Kidney (tissue), 14 donors: Measurements from ENCODE around the gene MAEA. TPM values are rescaled to one million over a fixed set of nuclear protein-coding genes. Genes with fewer than 3 reads are reported as not detected.
"Not testable (repeated sequence)": the region's sequence is repeated elsewhere in the genome, so short reads cannot be mapped to it uniquely, and the experiment has no call there.

Experiments
- DNase-seq, 5 donors: peaks; one replicate each; pipeline ENCODE4 v3.0.0-alpha.2; 2013 to 2020
- FAIRE-seq: peaks from 2 replicates; lab custom pipeline; 2012; peaks lifted over from hg19 to GRCh38; lab: Jason Lieb, UNC
- H3K27ac ChIP-seq, 2 donors: one replicate each; pipeline ENCODE4 v1.7.0; 2013; ENCODE audit warnings: low read depth in 2 of 2, low read length in 2 of 2, inconsistent platforms in 1 of 2
- H3K27me3 ChIP-seq: one replicate; pipeline ENCODE4 v1.7.1; 2013; ENCODE audit warnings: low read length, inconsistent platforms; ENCODE audit not compliant: control insufficient read depth, insufficient read depth
- H3K36me3 ChIP-seq, 3 donors: one replicate each; pipeline versions ENCODE4 v1.7.0 to v1.7.1; 2013; ENCODE audit warnings: low read length in 3 of 3, control low read depth in 1 of 3, inconsistent platforms in 1 of 3; ENCODE audit not compliant: insufficient read depth in 3 of 3, control insufficient read depth in 2 of 3
- H3K4me1 ChIP-seq, 3 donors: one replicate each; pipeline versions ENCODE4 v1.7.0 to v1.7.1; 2013; ENCODE audit warnings: low read length in 3 of 3, inconsistent platforms in 1 of 3, low read depth in 1 of 3; ENCODE audit not compliant: control insufficient read depth in 2 of 3, insufficient read depth in 2 of 3
- H3K4me3 ChIP-seq, 3 donors: one replicate each; pipeline versions ENCODE4 v1.7.0 to v1.8.1; 2013; ENCODE audit warnings: low read length in 3 of 3, control low read depth in 1 of 3, inconsistent platforms in 1 of 3
- H3K9ac ChIP-seq, 3 donors: one replicate each; pipeline versions ENCODE4 v1.7.0 to v1.7.1; 2013; ENCODE audit warnings: low read length in 3 of 3, control low read depth in 1 of 3, inconsistent platforms in 1 of 3
- H3K9me3 ChIP-seq, 3 donors: one replicate each; pipeline versions ENCODE4 v1.7.0 to v1.7.1; 2013; ENCODE audit warnings: low read length in 3 of 3, control low read depth in 1 of 3, inconsistent platforms in 1 of 3; ENCODE audit not compliant: control insufficient read depth in 2 of 3, insufficient read depth in 1 of 3
- CTCF ChIP-seq: IDR thresholded peaks from 3 replicates; pipeline ENCODE4 v1.5.1; 2012; ENCODE audit warnings: mild to moderate bottlenecking, moderate library complexity, borderline replicate concordance; ENCODE audit not compliant: insufficient read depth; ENCODE audit errors: extremely low read depth
- intact Hi-C: fragments of 100-400 bp; cut with DNase I; formaldehyde crosslinking; loops from one replicate; pipeline ENCODE4 v1.11.1; 2022
- polyA plus RNA-seq: library from polyadenylated mRNA; stranded (reverse); fragments of 350-450 nt; fragmentation: Illumina TruSeq; extraction: RNeasy Lipid Tissue Mini Kit (QIAGEN cat#74804); gene quantifications from one replicate; pipeline ENCODE4 v1.2.3, GENCODE V29; 2014; ENCODE audit warnings: low read depth, low replicate concordance; ENCODE audit not compliant: insufficient read depth
- total RNA-seq: library from RNA; stranded (reverse); fragmentation: NEBNext Ultra II Directional; extraction: Animal tissue kit (Norgen Biotek cat#: 25700); gene quantifications from one replicate; pipeline ENCODE4 v1.2.1, GENCODE V29; 2021
- donor health status: control.
- donor health status: control.
- donor health status: control.
- donor health status: control.
- donor health status: control.
- donor health status: DM: yes; HTN: yes; CAD: no.
- donor health status: Normal renal cell carcinoma (clear cell type).

The MAEA gene
- total and polyA plus RNA-seq, 2 donors from 2014 or later, result 65.0 to 75.2 TPM

GRCh38 chr4:1334579-1334895, 44.8 kb downstream of the MAEA start:
- Histone ChIP-seq H3K27me3 (no peaks in the 10 kb centered on the region), H3K27ac (no peak overlapping the region), H3K9ac (no peak overlapping the region), H3K9me3 (no peaks in the 10 kb centered on the region), H3K4me1 (peaks cover 0 to 9% (median 0%) of the 10 kb centered on the region in 3 donors), H3K4me3 (no peak overlapping the region), H3K36me3 (peaks cover 4 to 35% (median 31%) of the 10 kb centered on the region in 3 donors)
- DNase-seq (peak in 2 of 5 donors; percentile 13 to 61), FAIRE-seq (no peak)
- intact Hi-C loops, result no loop called here
- TF ChIP-seq CTCF, result no peak

- H3K4me3 ChIP-seq, FAIRE-seq, H3K27ac ChIP-seq, H3K9ac ChIP-seq, H3K27me3 ChIP-seq, H3K4me1 ChIP-seq, H3K9me3 ChIP-seq, intact Hi-C loops: not testable (repeated sequence)
- H3K36me3 ChIP-seq, result peaks cover 7 to 41% (median 34%) of the 10 kb centered on the region in 3 donors
- DNase-seq, result peak in 1 of 5 donors; percentile 2
These were observed 45.6 kb downstream of the MAEA start for GRCh38 chr4:1335193-1335883.

- H3K9me3 ChIP-seq, result no peaks in the 10 kb centered on the region
- no peak overlapping the region for H3K9ac ChIP-seq
- peak in 1 of 5 donors; percentile 11 for DNase-seq
- no peak overlapping the region for H3K4me3 ChIP-seq
- no peak overlapping the region for H3K27ac ChIP-seq
- H3K4me1 ChIP-seq, result peaks cover 0 to 3% (median 0%) of the 10 kb centered on the region in 3 donors
- no peaks in the 10 kb centered on the region for H3K27me3 ChIP-seq
- peaks cover 7 to 45% (median 36%) of the 10 kb centered on the region in 3 donors for H3K36me3 ChIP-seq
- intact Hi-C loops, result no loop called here
- no peak for TF ChIP-seq CTCF
- FAIRE-seq, result no peak
These were observed 46.4 kb downstream of the MAEA start for GRCh38 chr4:1336088-1336491.

- no peak for TF ChIP-seq CTCF
- intact Hi-C loops, result no loop called here
- Histone ChIP-seq H3K9me3 (no peaks in the 10 kb centered on the region), H3K27me3 (no peaks in the 10 kb centered on the region), H3K27ac (peak overlapping the region in 1 of 2 donors; percentile 17), H3K36me3 (peaks cover 7 to 49% (median 36%) of the 10 kb centered on the region in 3 donors), H3K9ac (no peak overlapping the region), H3K4me3 (no peak overlapping the region), H3K4me1 (peaks cover 0 to 3% (median 0%) of the 10 kb centered on the region in 3 donors)
- DNase-seq (peak in 1 of 5 donors; percentile 47), FAIRE-seq (no peak)
These were observed 47.7 kb downstream of the MAEA start for GRCh38 chr4:1337376-1337831.
